ENCODE results near the gene EXOSC9.

Gene EXOSC9

GRCh38 chr4:121824950-121825349 is 23.8 kb downstream of the EXOSC9 start:
- DNase-seq: no peak

DNA sequence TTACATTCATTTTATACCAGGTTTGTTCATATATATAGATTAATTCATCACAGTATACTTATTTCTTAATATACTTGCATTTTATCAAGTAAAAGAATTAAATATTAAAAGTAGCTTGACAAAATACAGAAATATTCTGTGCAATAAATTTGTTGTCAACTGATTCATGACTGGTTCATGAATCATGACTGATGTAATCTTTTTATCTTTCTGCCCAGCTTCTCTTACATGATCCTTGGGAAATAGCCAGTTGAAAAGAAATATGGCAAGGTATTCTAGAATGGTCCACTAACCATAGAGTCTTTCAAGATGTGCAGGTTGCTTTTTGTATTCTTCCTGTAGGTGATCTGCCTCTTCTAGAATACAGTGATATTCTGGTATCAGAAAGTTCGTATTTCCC is 26.7 kb downstream of the EXOSC9 start:
- no peak for DNase-seq

DNA sequence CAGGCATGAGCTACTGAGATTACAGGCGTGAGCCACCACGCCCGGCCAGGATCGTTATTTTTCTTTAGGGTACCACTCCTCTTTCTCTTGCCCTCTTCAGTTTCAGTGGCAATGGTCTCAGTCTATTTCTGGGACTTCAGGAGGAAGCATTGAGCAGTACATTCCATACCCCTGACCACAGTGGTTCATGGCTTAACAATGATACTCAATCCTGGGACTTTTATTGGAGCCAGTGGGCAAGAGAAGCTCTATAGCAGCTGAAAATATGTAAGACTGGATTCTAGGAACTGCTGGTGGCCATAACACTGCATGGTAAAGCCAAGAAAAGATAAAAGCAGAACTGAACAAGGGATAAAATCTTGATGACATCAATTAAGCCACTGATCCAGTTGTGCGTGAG is 28.4 kb downstream of the EXOSC9 start:
- no peak for DNase-seq

DNA sequence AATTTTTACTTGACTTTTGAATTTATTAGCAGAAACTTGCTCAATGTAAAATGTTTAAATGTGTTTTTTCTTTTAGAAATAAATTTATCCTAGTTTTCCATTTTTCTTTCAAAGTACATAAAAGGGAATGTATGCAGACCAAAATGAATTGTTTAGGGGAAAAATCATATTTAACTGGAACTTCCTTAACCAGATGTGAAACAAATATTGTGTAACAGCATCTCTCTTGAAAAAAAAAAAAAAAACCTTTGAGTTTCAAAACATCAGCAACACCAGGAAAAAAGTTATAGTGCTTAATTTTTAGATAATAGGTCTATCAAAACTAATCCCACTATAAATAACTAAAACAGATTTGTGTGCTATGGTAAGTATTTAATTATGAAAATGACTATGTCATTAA is 37.0 kb downstream of the EXOSC9 start:
- DNase-seq: no peak

DNA sequence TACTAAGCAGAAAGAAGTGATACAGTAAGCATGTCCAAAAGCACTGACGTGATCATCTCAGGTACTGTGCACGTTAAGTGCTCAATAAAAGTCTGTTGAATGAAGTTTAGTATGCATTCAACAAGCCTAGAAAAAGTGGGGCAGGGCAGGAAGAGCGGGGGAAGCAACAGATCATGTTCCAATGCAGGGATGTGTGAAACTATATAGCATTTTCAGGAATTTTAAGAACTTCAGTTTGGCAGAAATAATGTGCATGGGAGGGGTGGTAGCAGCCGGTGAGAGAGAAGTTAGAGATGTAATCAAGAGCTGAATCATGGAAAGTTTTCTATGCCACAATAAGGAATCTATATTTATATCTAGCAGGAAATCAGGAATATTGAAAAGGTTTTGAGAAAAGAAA is 41.7 kb downstream of the EXOSC9 start:
- no peak for DNase-seq

- no peak for DNase-seq
Observed at GRCh38 chr4:121846662-121847061, 45.5 kb downstream of the EXOSC9 start.

GRCh38 chr4:121851354-121851753 is 50.2 kb downstream of the EXOSC9 start:
- DNase-seq: no peak

- DNase-seq: no peak
Observed at GRCh38 chr4:121860121-121860520, 59.0 kb downstream of the EXOSC9 start.

DNA sequence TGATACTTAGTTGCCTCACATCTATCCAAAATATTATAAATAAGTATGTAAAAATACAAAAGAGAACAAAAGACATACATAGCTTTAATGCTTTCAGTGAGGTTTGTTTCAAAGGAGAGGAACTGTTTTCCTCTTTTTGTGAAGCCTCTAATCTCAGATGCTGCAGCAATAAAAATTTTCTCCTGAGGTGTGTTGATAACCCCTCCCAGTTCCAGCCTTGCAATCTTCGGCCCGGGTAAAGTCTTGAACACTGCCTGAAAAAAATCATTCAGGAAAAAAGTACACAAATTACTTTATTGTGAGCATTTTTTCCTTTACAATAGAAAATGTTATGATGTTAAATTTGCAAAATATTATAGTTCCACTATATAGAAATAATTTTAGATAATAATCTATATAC is 60.3 kb downstream of the EXOSC9 start:
- no peak for DNase-seq

- no peak for DNase-seq
Observed at GRCh38 chr4:121863799-121864198, 62.7 kb downstream of the EXOSC9 start.
